Measurements from ENCODE around the gene LPP. TPM values are rescaled to one million over a fixed set of nuclear protein-coding genes. Genes with fewer than 3 reads are reported as not detected.

LPP gene
- total RNA-seq, 1 experiment from 2014 or later, result 54.0 TPM

GRCh38 chr3:188662795-188663194, 508.8 kb downstream of the LPP start:
- no TSS peak for BruUV-seq (replicated peaks)
- intact Hi-C loops (cut with micrococcal nuclease), result no loop called here
- H2AFZ ChIP-seq (ENCODE audit: low read depth, low read length, poor library complexity, severe bottlenecking), result no peak overlapping the region
- DNase-seq (ENCODE audit: low read depth, low spot score) (no peak), ATAC-seq (no peak)
- no peaks in the 10 kb centered on the region for H3K27me3 ChIP-seq (ENCODE audit: insufficient read depth, low read length)
- H3K79me2 ChIP-seq (ENCODE audit: insufficient read depth, low read length), result no peaks in the 10 kb centered on the region
- RAD21 ChIA-PET (ENCODE audit: low non-redundant PET in 1 of 2, low total read pairs in 2 of 2, uncharacterized antibody in 2 of 2, unreplicated experiment in 2 of 2), result no interaction called here
- H3K9me2 ChIP-seq (ENCODE audit: insufficient read depth), result no peaks in the 10 kb centered on the region
- no peaks in the 10 kb centered on the region for H3K36me3 ChIP-seq (ENCODE audit: control insufficient read depth in 1 of 2, insufficient read depth in 2 of 2, low read length in 2 of 2)
- no peaks in the 10 kb centered on the region for H4K20me1 ChIP-seq (ENCODE audit: insufficient read depth)
- H3K9me3 ChIP-seq (ENCODE audit: control insufficient read depth in 1 of 2, insufficient read depth in 1 of 2, low read depth in 1 of 2, low read length in 2 of 2), result no peaks in the 10 kb centered on the region
- no peak overlapping the region for H3K9ac ChIP-seq (ENCODE audit: low read length)
- no peak overlapping the region for H3K27ac ChIP-seq (ENCODE audit: low read depth, low read length)
- H3K4me1 ChIP-seq (ENCODE audit: control insufficient read depth in 1 of 2, insufficient read depth in 2 of 2, low read length in 2 of 2), result no peaks in the 10 kb centered on the region
- CTCF ChIA-PET, result no interaction called here
- TF ChIP-seq ZNF274 (IDR thresholded peaks at IDR 0.05; ENCODE audit: low read depth, low read length), result no peak
- TF ChIP-seq ELF1 (IDR thresholded peaks at IDR 0.05; ENCODE audit: borderline replicate concordance, low read depth), result no peak
- no peak for TF ChIP-seq RAD21 (IDR thresholded peaks at IDR 0.05; ENCODE audit: low read depth)
- TF ChIP-seq SIN3A (IDR thresholded peaks at IDR 0.05; ENCODE audit: low read depth), result no peak
- no peak for TF ChIP-seq JUND (IDR thresholded peaks at IDR 0.05)
- TF ChIP-seq ZFX (IDR thresholded peaks at IDR 0.05), result no peak
- POLR2A ChIA-PET, result no interaction called here
- no peak overlapping the region for H3K4me3 ChIP-seq (replicated peaks in 1 of 2; ENCODE audit: low read depth in 1 of 2, low read length in 2 of 2)
- no peak overlapping the region for H3K4me2 ChIP-seq (ENCODE audit: low read length)

GRCh38 chr3:188663839-188664238, 509.9 kb downstream of the LPP start:
- ATAC-seq (no peak), DNase-seq (ENCODE audit: low read depth, low spot score) (no peak)
- H3K27ac ChIP-seq (ENCODE audit: low read depth, low read length), result no peak overlapping the region
- H3K9ac ChIP-seq (ENCODE audit: low read length), result no peak overlapping the region
- no peaks in the 10 kb centered on the region for H3K36me3 ChIP-seq (ENCODE audit: control insufficient read depth in 1 of 2, insufficient read depth in 2 of 2, low read length in 2 of 2)
- H3K4me1 ChIP-seq (ENCODE audit: control insufficient read depth in 1 of 2, insufficient read depth in 2 of 2, low read length in 2 of 2), result no peaks in the 10 kb centered on the region
- no peak overlapping the region for H2AFZ ChIP-seq (ENCODE audit: low read depth, low read length, poor library complexity, severe bottlenecking)
- TF ChIP-seq JUND (IDR thresholded peaks at IDR 0.05) (no peak), SIN3A (IDR thresholded peaks at IDR 0.05; ENCODE audit: low read depth) (no peak), CBX3 (IDR thresholded peaks at IDR 0.05; ENCODE audit: low read depth) (no peak), ELF1 (IDR thresholded peaks at IDR 0.05; ENCODE audit: borderline replicate concordance, low read depth) (no peak), ZNF274 (IDR thresholded peaks at IDR 0.05; ENCODE audit: low read depth, low read length) (no peak), POLR2A (IDR thresholded peaks at IDR 0.05; ENCODE audit: borderline replicate concordance, extremely low read depth, insufficient read depth, insufficient read length) (no peak), SP1 (IDR thresholded peaks at IDR 0.05; ENCODE audit: low read depth) (no peak), EZH2 (IDR thresholded peaks at IDR 0.05) (no peak), ZBTB33 (IDR thresholded peaks at IDR 0.05; ENCODE audit: extremely low read depth, insufficient replicate concordance, low read length) (no peak)
- RAD21 ChIA-PET (ENCODE audit: low non-redundant PET in 1 of 2, low total read pairs in 2 of 2, uncharacterized antibody in 2 of 2, unreplicated experiment in 2 of 2), result no interaction called here
- H3K4me2 ChIP-seq (ENCODE audit: low read length), result no peak overlapping the region
- no peak overlapping the region for H3K4me3 ChIP-seq (replicated peaks in 1 of 2; ENCODE audit: low read depth in 1 of 2, low read length in 2 of 2)
- no peaks in the 10 kb centered on the region for H3K27me3 ChIP-seq (ENCODE audit: insufficient read depth, low read length)
- no peaks in the 10 kb centered on the region for H4K20me1 ChIP-seq (ENCODE audit: insufficient read depth)
- H3K9me3 ChIP-seq (ENCODE audit: control insufficient read depth in 1 of 2, insufficient read depth in 1 of 2, low read depth in 1 of 2, low read length in 2 of 2), result no peaks in the 10 kb centered on the region
- H3K9me2 ChIP-seq (ENCODE audit: insufficient read depth), result no peaks in the 10 kb centered on the region
- CTCF ChIA-PET, result interaction anchor here (1.2 kb wide), 1 partner anchor 923 kb away, joined by 4 read pairs; no protein-coding TSS in a partner anchor
- H3K79me2 ChIP-seq (ENCODE audit: insufficient read depth, low read length), result no peaks in the 10 kb centered on the region
- BruUV-seq (replicated peaks), result no TSS peak
- intact Hi-C loops (cut with micrococcal nuclease), result loop anchor here (2.0 kb wide), 1 partner anchor 921 kb away; no protein-coding TSS in a partner anchor
- POLR2A ChIA-PET, result no interaction called here
